ENCODE results near the gene TMEM186. TPM values are rescaled to one million over a fixed set of nuclear protein-coding genes. Genes with fewer than 3 reads are reported as not detected.

TMEM186 gene
- total and polyA plus RNA-seq, 2 donors (not counting 1 experiment from before 2014, with no cell fraction given) = 5.8 to 16.7 TPM

DNA sequence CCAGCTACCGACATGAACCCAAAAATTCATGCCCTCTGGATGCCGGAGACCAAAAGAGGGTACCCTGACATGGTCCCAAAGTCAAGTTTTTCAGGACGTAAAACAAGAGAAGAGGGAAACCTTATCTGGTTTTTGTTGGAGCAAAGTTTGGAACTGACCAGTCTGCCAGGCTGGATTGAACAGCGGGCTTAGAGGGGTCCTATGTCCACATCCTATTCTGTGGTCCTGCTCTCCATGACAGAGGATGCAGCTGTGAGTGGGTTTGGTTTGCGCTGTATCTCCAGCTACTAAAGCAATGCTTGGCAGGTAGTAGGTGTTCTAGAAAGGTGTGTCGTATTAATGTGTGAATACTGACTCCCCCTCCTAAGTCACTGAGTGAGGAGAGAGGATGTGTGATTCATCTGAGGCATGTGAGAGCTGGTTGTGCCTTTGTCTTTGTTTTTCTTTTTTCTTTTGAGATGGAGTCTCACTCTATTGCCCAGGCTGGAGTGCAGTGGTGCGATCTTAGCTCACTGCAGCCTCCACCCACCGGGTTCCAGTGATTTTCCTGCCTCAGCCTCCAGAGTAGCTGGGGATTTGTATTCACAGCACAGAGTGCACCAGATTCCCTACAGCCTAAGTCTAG lies 31.2 kb upstream of the TMEM186 start:
- ATAC-seq (ENCODE audit: low read depth) (no peak), DNase-seq (no peak)
- no peak overlapping the region for H3K9ac ChIP-seq (ENCODE audit: low read length)
- no peak overlapping the region for H3K27ac Mint-ChIP-seq
- H4K20me1 ChIP-seq (ENCODE audit: control insufficient read depth, insufficient read depth, low read length, poor library complexity, severe bottlenecking) = peaks cover 14% of the 10 kb centered on the region
- no peak overlapping the region for H2AFZ ChIP-seq (ENCODE audit: insufficient read depth, low read depth, low read length, poor library complexity, severe bottlenecking)
- no peak for TF ChIP-seq EZH2 (IDR thresholded peaks at IDR 0.05; ENCODE audit: borderline replicate concordance, insufficient read depth, low read depth, low read length, poor library complexity, severe bottlenecking)
- TF ChIP-seq, protein P1, sequence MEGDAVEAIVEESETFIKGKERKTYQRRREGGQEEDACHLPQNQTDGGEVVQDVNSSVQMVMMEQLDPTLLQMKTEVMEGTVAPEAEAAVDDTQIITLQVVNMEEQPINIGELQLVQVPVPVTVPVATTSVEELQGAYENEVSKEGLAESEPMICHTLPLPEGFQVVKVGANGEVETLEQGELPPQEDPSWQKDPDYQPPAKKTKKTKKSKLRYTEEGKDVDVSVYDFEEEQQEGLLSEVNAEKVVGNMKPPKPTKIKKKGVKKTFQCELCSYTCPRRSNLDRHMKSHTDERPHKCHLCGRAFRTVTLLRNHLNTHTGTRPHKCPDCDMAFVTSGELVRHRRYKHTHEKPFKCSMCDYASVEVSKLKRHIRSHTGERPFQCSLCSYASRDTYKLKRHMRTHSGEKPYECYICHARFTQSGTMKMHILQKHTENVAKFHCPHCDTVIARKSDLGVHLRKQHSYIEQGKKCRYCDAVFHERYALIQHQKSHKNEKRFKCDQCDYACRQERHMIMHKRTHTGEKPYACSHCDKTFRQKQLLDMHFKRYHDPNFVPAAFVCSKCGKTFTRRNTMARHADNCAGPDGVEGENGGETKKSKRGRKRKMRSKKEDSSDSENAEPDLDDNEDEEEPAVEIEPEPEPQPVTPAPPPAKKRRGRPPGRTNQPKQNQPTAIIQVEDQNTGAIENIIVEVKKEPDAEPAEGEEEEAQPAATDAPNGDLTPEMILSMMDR (IDR thresholded peaks at IDR 0.05) = no peak
- WGBS (ENCODE audit: insufficient coverage) = 97% methylated on average over 3 of the region's 8 CpGs
- H3K9me3 ChIP-seq (ENCODE audit: control extremely low read depth in 1 of 3, control insufficient read depth in 2 of 3, insufficient read depth in 1 of 3, low read length in 2 of 3) = no peaks in the 10 kb centered on the region
- peaks cover 11% of the 10 kb centered on the region for H3K4me1 Mint-ChIP-seq
- H3K9me3 Mint-ChIP-seq (ENCODE audit: insufficient read depth) = no peaks in the 10 kb centered on the region
- H3K4me3 ChIP-seq (ENCODE audit: control extremely low read depth in 1 of 5, extremely low read depth in 1 of 5, insufficient read depth in 1 of 5, low read depth in 2 of 5, low read length in 4 of 5) = no peak overlapping the region
- no peaks in the 10 kb centered on the region for H3K27me3 ChIP-seq (replicated peaks in 1 of 4; ENCODE audit: control extremely low read depth in 1 of 4, control insufficient read depth in 3 of 4, insufficient read depth in 4 of 4, low read length in 3 of 4)
- POLR2A ChIA-PET = no interaction called here
- peaks cover 26% of the 10 kb centered on the region for H3K79me2 ChIP-seq (ENCODE audit: control insufficient read depth, insufficient read depth, low read length)
- intact Hi-C loops (cut with micrococcal nuclease) = no loop called here
- H3K27me3 Mint-ChIP-seq = no peaks in the 10 kb centered on the region
- H3K36me3 ChIP-seq (replicated peaks in 1 of 2; ENCODE audit: control extremely low read depth in 1 of 2, control insufficient read depth in 1 of 2, extremely low read depth in 1 of 2, insufficient read depth in 2 of 2, low read length in 1 of 2) = peaks cover 2 to 24% of the 10 kb centered on the region in 2 experiments
- no peak overlapping the region for H3K27ac ChIP-seq (ENCODE audit: low read length in 2 of 2)
- H3K4me3 Mint-ChIP-seq = no peak overlapping the region
- CTCF ChIA-PET = interaction anchor here (1.8 kb wide), 1 partner anchor 52 kb away, joined by 4 read pairs; no protein-coding TSS in a partner anchor
- no peak overlapping the region for H3K4me2 ChIP-seq (replicated peaks; ENCODE audit: low read depth, low read length, poor library complexity, severe bottlenecking)
- H3K4me1 ChIP-seq (ENCODE audit: control insufficient read depth in 2 of 2, insufficient read depth in 2 of 2, low read length in 2 of 2) = peaks cover 0 to 6% of the 10 kb centered on the region in 2 donors

DNA sequence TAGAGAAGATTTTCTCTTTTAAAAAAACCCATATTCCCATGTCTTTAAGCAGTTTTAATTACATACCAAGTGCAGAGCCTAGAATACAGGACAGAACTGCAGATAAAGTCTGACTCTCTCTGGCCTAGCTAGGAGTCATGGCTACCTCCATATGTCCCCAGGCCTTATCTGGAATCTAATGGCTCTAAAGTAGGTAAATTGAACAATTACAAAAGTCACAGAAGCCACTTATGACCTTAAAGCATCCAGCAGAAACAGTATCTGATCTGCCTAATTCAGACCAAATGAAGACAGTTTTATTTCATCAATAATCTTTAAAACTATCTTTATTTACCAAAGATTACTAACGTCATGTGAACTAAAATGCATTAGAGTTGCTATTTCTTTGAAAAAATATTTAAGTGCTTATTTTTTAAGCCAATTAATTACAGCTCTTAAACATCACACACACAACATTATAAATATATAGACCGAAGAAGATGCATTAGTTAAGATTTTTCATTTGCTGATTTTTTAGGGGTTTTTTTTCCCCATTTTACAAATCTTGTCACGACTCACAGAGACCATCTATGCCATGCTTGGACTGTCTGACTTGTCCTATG lies 28.9 kb upstream of the TMEM186 start:
- peaks cover 15% of the 10 kb centered on the region for H3K79me2 ChIP-seq (ENCODE audit: control insufficient read depth, insufficient read depth, low read length)
- Mint-ChIP-seq H3K4me3 (no peak overlapping the region), H3K4me1 (peaks cover 10% of the 10 kb centered on the region), H3K27ac (no peak overlapping the region), H3K9me3 (ENCODE audit: insufficient read depth) (no peaks in the 10 kb centered on the region), H3K27me3 (no peaks in the 10 kb centered on the region)
- no peak overlapping the region for H3K4me3 ChIP-seq (ENCODE audit: control extremely low read depth in 1 of 5, extremely low read depth in 1 of 5, insufficient read depth in 1 of 5, low read depth in 2 of 5, low read length in 4 of 5)
- no peak overlapping the region for H3K4me2 ChIP-seq (replicated peaks; ENCODE audit: low read depth, low read length, poor library complexity, severe bottlenecking)
- no peaks in the 10 kb centered on the region for H4K20me1 ChIP-seq (ENCODE audit: control insufficient read depth, insufficient read depth, low read length, poor library complexity, severe bottlenecking)
- H3K36me3 ChIP-seq (replicated peaks in 1 of 2; ENCODE audit: control extremely low read depth in 1 of 2, control insufficient read depth in 1 of 2, extremely low read depth in 1 of 2, insufficient read depth in 2 of 2, low read length in 1 of 2) = peaks cover 2 to 23% of the 10 kb centered on the region in 2 experiments
- ChIA-PET CTCF (interaction anchor here (1.1 kb wide), 1 partner anchor 16 kb away, joined by 3 read pairs; no protein-coding TSS in a partner anchor), POLR2A (no interaction called here)
- no peaks in the 10 kb centered on the region for H3K27me3 ChIP-seq (replicated peaks in 1 of 4; ENCODE audit: control extremely low read depth in 1 of 4, control insufficient read depth in 3 of 4, insufficient read depth in 4 of 4, low read length in 3 of 4)
- intact Hi-C loops (cut with micrococcal nuclease) = no loop called here
- H3K9me3 ChIP-seq (ENCODE audit: control extremely low read depth in 1 of 3, control insufficient read depth in 2 of 3, insufficient read depth in 1 of 3, low read length in 2 of 3) = no peaks in the 10 kb centered on the region
- no peak for TF ChIP-seq EZH2 (IDR thresholded peaks at IDR 0.05; ENCODE audit: borderline replicate concordance, insufficient read depth, low read depth, low read length, poor library complexity, severe bottlenecking)
- TF ChIP-seq, protein P1 (IDR thresholded peaks at IDR 0.05) = no peak
- H3K4me1 ChIP-seq (ENCODE audit: control insufficient read depth in 2 of 2, insufficient read depth in 2 of 2, low read length in 2 of 2) = peaks cover 0 to under 1% of the 10 kb centered on the region in 2 donors
- H3K27ac ChIP-seq (ENCODE audit: low read length in 2 of 2) = no peak overlapping the region
- DNase-seq = no peak
- no peak overlapping the region for H3K9ac ChIP-seq (ENCODE audit: low read length)
- no CpG with 5 or more reads among the region's 3 CpGs for WGBS (ENCODE audit: insufficient coverage)
- H2AFZ ChIP-seq (ENCODE audit: insufficient read depth, low read depth, low read length, poor library complexity, severe bottlenecking) = no peak overlapping the region
- no peak for ATAC-seq (ENCODE audit: low read depth)

All from B cell (primary cell).